ENCODE results near the gene RGPD3.
"Not testable (repeated sequence)": the region's sequence is repeated elsewhere in the genome, so short reads cannot be mapped to it uniquely, and the experiment has no call there.

RGPD3 gene

GRCh38 chr2:106468107-106468506, at the start of gene RGPD3:
RGPD3 (minus strand) TSS chr2:106468413; CDS start chr2:106468288, 125 bp downstream.
- not testable (repeated sequence) for DNase-seq (ENCODE audit: low read depth in 2 of 2)

GRCh38 chr2:106517329-106517728, 49.1 kb upstream of the RGPD3 start:
- no peak for DNase-seq (ENCODE audit: low read depth in 2 of 2)

- no peak for DNase-seq (ENCODE audit: low read depth in 2 of 2)
These were observed 48.7 kb upstream of the RGPD3 start for GRCh38 chr2:106516864-106517263.

- DNase-seq (ENCODE audit: low read depth in 2 of 2), result no peak
These were observed 48.2 kb upstream of the RGPD3 start for GRCh38 chr2:106516436-106516835.

GRCh38 chr2:106514827-106515226, 46.6 kb upstream of the RGPD3 start:
- not testable (repeated sequence) for DNase-seq (ENCODE audit: low read depth in 2 of 2)

- DNase-seq (ENCODE audit: low read depth in 2 of 2), result not testable (repeated sequence)
These were observed 45.2 kb upstream of the RGPD3 start for GRCh38 chr2:106513391-106513790.

- not testable (repeated sequence) for DNase-seq (ENCODE audit: low read depth in 2 of 2)
These were observed 43.7 kb upstream of the RGPD3 start for GRCh38 chr2:106511934-106512333.

- peak in 1 of 2 donors; percentile 18 for DNase-seq (ENCODE audit: low read depth in 2 of 2)
These were observed 43.3 kb upstream of the RGPD3 start for GRCh38 chr2:106511476-106511901.

GRCh38 chr2:106510791-106511190, 42.6 kb upstream of the RGPD3 start:
- DNase-seq (ENCODE audit: low read depth in 2 of 2), result not testable (repeated sequence)

GRCh38 chr2:106509374-106509770, 41.2 kb upstream of the RGPD3 start:
- not testable (repeated sequence) for DNase-seq (ENCODE audit: low read depth in 2 of 2)

- not testable (repeated sequence) for DNase-seq (ENCODE audit: low read depth in 2 of 2)
These were observed 40.6 kb upstream of the RGPD3 start for GRCh38 chr2:106508660-106509373.

GRCh38 chr2:106506002-106506687, 37.9 kb upstream of the RGPD3 start:
- DNase-seq (ENCODE audit: low read depth in 2 of 2), result not testable (repeated sequence)

- DNase-seq (ENCODE audit: low read depth in 2 of 2), result not testable (repeated sequence)
These were observed 36.6 kb upstream of the RGPD3 start for GRCh38 chr2:106504787-106505186.

GRCh38 chr2:106504192-106504591, 36.0 kb upstream of the RGPD3 start:
- DNase-seq (ENCODE audit: low read depth in 2 of 2), result not testable (repeated sequence)

- DNase-seq (ENCODE audit: low read depth in 2 of 2), result not testable (repeated sequence)
These were observed 34.1 kb upstream of the RGPD3 start for GRCh38 chr2:106502351-106502750.

GRCh38 chr2:106500350-106500749, 32.1 kb upstream of the RGPD3 start:
- not testable (repeated sequence) for DNase-seq (ENCODE audit: low read depth in 2 of 2)

- not testable (repeated sequence) for DNase-seq (ENCODE audit: low read depth in 2 of 2)
These were observed 30.3 kb upstream of the RGPD3 start for GRCh38 chr2:106498549-106498948.

- not testable (repeated sequence) for DNase-seq (ENCODE audit: low read depth in 2 of 2)
These were observed 24.7 kb upstream of the RGPD3 start for GRCh38 chr2:106492913-106493312.

- not testable (repeated sequence) for DNase-seq (ENCODE audit: low read depth in 2 of 2)
These were observed 24.2 kb upstream of the RGPD3 start for GRCh38 chr2:106492399-106492798.

GRCh38 chr2:106489701-106490100, 21.5 kb upstream of the RGPD3 start:
- DNase-seq (ENCODE audit: low read depth in 2 of 2), result not testable (repeated sequence)

- DNase-seq (ENCODE audit: low read depth in 2 of 2), result not testable (repeated sequence)
These were observed 19.4 kb upstream of the RGPD3 start for GRCh38 chr2:106487386-106488191.

Measured in stimulated activated CD4-positive, alpha-beta T cell treated with anti-CD3 and anti-CD28 coated beads, Interleukin-15, amount 100 ng/mL, for 48 hours (primary cell).